Spinal cord (tissue), 10 donors: ENCODE data around the gene KRT84. TPM values are rescaled to one million over a fixed set of nuclear protein-coding genes. Genes with fewer than 3 reads are reported as not detected.

Source experiments
- DNase-seq, 6 donors: peaks; one replicate each; pipeline versions ENCODE4 v3.0.0 to v3.0.0-alpha.2; 2013 to 2015; ENCODE audit warnings: low spot score in 6 of 6, low read depth in 4 of 6
- H3K27ac ChIP-seq: one replicate; pipeline ENCODE4 v1.5.1; 2013; ENCODE audit warnings: low read depth, low read length, control low read depth
- H3K27me3 ChIP-seq: one replicate; pipeline ENCODE4 v1.6.1; 2013; ENCODE audit warnings: low read length; ENCODE audit not compliant: control insufficient read depth, insufficient read depth
- H3K36me3 ChIP-seq: one replicate; pipeline ENCODE4 v1.6.1; 2013; ENCODE audit warnings: low read length; ENCODE audit not compliant: control insufficient read depth, insufficient read depth
- H3K4me1 ChIP-seq: one replicate; pipeline ENCODE4 v1.6.1; 2013; ENCODE audit warnings: low read length; ENCODE audit not compliant: control insufficient read depth, insufficient read depth
- H3K4me3 ChIP-seq: one replicate; pipeline ENCODE4 v1.5.1; 2013; ENCODE audit warnings: low read depth, low read length, control low read depth
- H3K9me3 ChIP-seq: one replicate; pipeline ENCODE4 v1.6.1; 2013; ENCODE audit warnings: low read length; ENCODE audit not compliant: control insufficient read depth, insufficient read depth
- WGBS: methylation state at CpG from one replicate; pipeline ENCODE4 v1.1.5; 2013; ENCODE audit warnings: missing lambda C conversion rate; ENCODE audit not compliant: insufficient coverage; 5-methylcytosine and 5-hydroxymethylcytosine counted together
- long read RNA-seq, 4 donors: transcript quantifications; one replicate each; lab custom pipeline, GENCODE V29; 2026
- polyA plus RNA-seq, 2 donors: library from polyadenylated mRNA; unstranded; fragments of 120-200 nt; gene quantifications; one replicate each; pipeline ENCODE4 v1.2.1, GENCODE V29; 2013; ENCODE audit not compliant: insufficient read length in 2 of 2
- total RNA-seq, 2 donors: library from RNA; depleted of rRNA in 1 of 2; stranded (reverse); fragments of 120-200 nt in 1 of 2; fragments of >200 nt in 1 of 2; gene quantifications; one replicate each; pipeline versions ENCODE4 v1.2.3 to v1.2.4, GENCODE V29; 2013 to 2014
- donor health status: healthy.

KRT84 gene
- total RNA-seq (not detected), polyA plus RNA-seq (not detected)
- long read RNA-seq, donor 1: 0 reads
- long read RNA-seq, donor 2: 0 reads
- long read RNA-seq, donor 3: 0 reads
- long read RNA-seq, donor 4: 0 reads

- H3K9me3 ChIP-seq: no peaks in the 10 kb centered on the region
- no peak for DNase-seq
- H3K4me1 ChIP-seq: peaks cover 10% of the 10 kb centered on the region
- no peak within 1 kb of the TSS for H3K4me3 ChIP-seq
- H3K27me3 ChIP-seq: no peaks in the 10 kb centered on the region
- H3K27ac ChIP-seq: no peak within 1 kb of the TSS
- no peaks in the 10 kb centered on the region for H3K36me3 ChIP-seq
- WGBS: 96% methylated on average over 11 of the region's 11 CpGs
Measured at GRCh38 chr12:52385226-52385702, at the start of gene KRT84. KRT84 (minus strand) TSS chr12:52385652; CDS start chr12:52385585, 67 bp downstream.

- no peak overlapping the region for H3K4me3 ChIP-seq
- no peak for DNase-seq
- 90% methylated on average over 1 of the region's 6 CpGs for WGBS
- no peak overlapping the region for H3K27ac ChIP-seq
- H3K4me1 ChIP-seq: peaks cover 14% of the 10 kb centered on the region
- H3K36me3 ChIP-seq: no peaks in the 10 kb centered on the region
- H3K27me3 ChIP-seq: peaks cover 2% of the 10 kb centered on the region
- H3K9me3 ChIP-seq: no peaks in the 10 kb centered on the region
Measured at GRCh38 chr12:52434760-52435530, 49.5 kb upstream of the KRT84 start.

GRCh38 chr12:52434081-52434733 lies 48.8 kb upstream of the KRT84 start, which contains the start of gene KRT75:
KRT75 (minus strand) TSS chr12:52434371; CDS start chr12:52434304, 67 bp downstream.
- Histone ChIP-seq H3K36me3 (no peaks in the 10 kb centered on the region), H3K9me3 (no peaks in the 10 kb centered on the region), H3K4me3 (no peak within 1 kb of the TSS), H3K27ac (no peak within 1 kb of the TSS), H3K4me1 (peaks cover 14% of the 10 kb centered on the region), H3K27me3 (peaks cover 2% of the 10 kb centered on the region)
- DNase-seq: peak in 2 of 6 donors; percentile 7 to 43
- 84% methylated on average over 20 of the region's 20 CpGs for WGBS

GRCh38 chr12:52433501-52434080 lies 48.1 kb upstream of the KRT84 start:
- 97% methylated on average over 12 of the region's 12 CpGs for WGBS
- Histone ChIP-seq H3K9me3 (no peaks in the 10 kb centered on the region), H3K36me3 (no peaks in the 10 kb centered on the region), H3K4me1 (peaks cover 14% of the 10 kb centered on the region), H3K27me3 (peaks cover 2% of the 10 kb centered on the region), H3K4me3 (no peak overlapping the region), H3K27ac (no peak overlapping the region)
- no peak for DNase-seq

GRCh38 chr12:52432559-52433207 lies 47.2 kb upstream of the KRT84 start:
- Histone ChIP-seq H3K9me3 (no peaks in the 10 kb centered on the region), H3K4me1 (peaks cover 14% of the 10 kb centered on the region), H3K27me3 (peaks cover 2% of the 10 kb centered on the region), H3K4me3 (no peak overlapping the region), H3K27ac (no peak overlapping the region), H3K36me3 (no peaks in the 10 kb centered on the region)
- no peak for DNase-seq
- WGBS: 93% methylated on average over 5 of the region's 6 CpGs

GRCh38 chr12:52428121-52428520 lies 42.7 kb upstream of the KRT84 start:
- DNase-seq: no peak
- Histone ChIP-seq H3K4me3 (no peak overlapping the region), H3K36me3 (no peaks in the 10 kb centered on the region), H3K9me3 (no peaks in the 10 kb centered on the region), H3K4me1 (peaks cover 6% of the 10 kb centered on the region), H3K27me3 (peaks cover 2% of the 10 kb centered on the region), H3K27ac (no peak overlapping the region)
- WGBS: 94% methylated on average over 10 of the region's 10 CpGs

GRCh38 chr12:52427083-52427482 lies 41.6 kb upstream of the KRT84 start:
- H3K27ac ChIP-seq: no peak overlapping the region

GRCh38 chr12:52426034-52426433 lies 40.6 kb upstream of the KRT84 start:
- H3K4me3 ChIP-seq: no peak overlapping the region
- DNase-seq: no peak
- no peak overlapping the region for H3K27ac ChIP-seq
- H3K4me1 ChIP-seq: peaks cover 6% of the 10 kb centered on the region
- peaks cover under 1% of the 10 kb centered on the region for H3K27me3 ChIP-seq
- no peaks in the 10 kb centered on the region for H3K36me3 ChIP-seq
- 68% methylated on average over 2 of the region's 2 CpGs for WGBS
- H3K9me3 ChIP-seq: no peaks in the 10 kb centered on the region

More at GRCh38 chr12:52427083-52427482, 41.6 kb upstream of the KRT84 start:
- no peak overlapping the region for H3K4me3 ChIP-seq
- WGBS: no CpG with 5 or more reads among the region's 1 CpG
- peaks cover 2% of the 10 kb centered on the region for H3K27me3 ChIP-seq
- no peaks in the 10 kb centered on the region for H3K9me3 ChIP-seq
- H3K36me3 ChIP-seq: no peaks in the 10 kb centered on the region
- peaks cover 6% of the 10 kb centered on the region for H3K4me1 ChIP-seq
- DNase-seq: no peak

- Histone ChIP-seq H3K4me1 (peaks cover 6% of the 10 kb centered on the region), H3K9me3 (no peaks in the 10 kb centered on the region), H3K27ac (no peak overlapping the region), H3K27me3 (no peaks in the 10 kb centered on the region), H3K36me3 (no peaks in the 10 kb centered on the region), H3K4me3 (no peak overlapping the region)
- WGBS: 93% methylated on average over 4 of the region's 5 CpGs
- no peak for DNase-seq
Measured at GRCh38 chr12:52425466-52425865, 40.0 kb upstream of the KRT84 start.
